A549 (cell line): Measurements from ENCODE around the gene SMIM29.

ENCODE experiments used
- CBX8 ChIP-seq: fragments of 200-600 bp; sonication (generic); IDR thresholded peaks from 2 replicates; pipeline ENCODE4 v1.6.1; 2016
- EP300 ChIP-seq, 2 experiments: fragments of >200 bp; sonication (Bioruptor Twin); formaldehyde crosslinking; IDR thresholded peaks; 2 replicates in 1 of 2; 3 replicates in 1 of 2; pipeline ENCODE4 v1.6.1; 2016 to 2017
- MAFK ChIP-seq: fragments of 450-650 bp; IDR thresholded peaks from 2 replicates; pipeline ENCODE4 v1.6.1; 2014; ENCODE audit not compliant: partially characterized antibody

DNA sequence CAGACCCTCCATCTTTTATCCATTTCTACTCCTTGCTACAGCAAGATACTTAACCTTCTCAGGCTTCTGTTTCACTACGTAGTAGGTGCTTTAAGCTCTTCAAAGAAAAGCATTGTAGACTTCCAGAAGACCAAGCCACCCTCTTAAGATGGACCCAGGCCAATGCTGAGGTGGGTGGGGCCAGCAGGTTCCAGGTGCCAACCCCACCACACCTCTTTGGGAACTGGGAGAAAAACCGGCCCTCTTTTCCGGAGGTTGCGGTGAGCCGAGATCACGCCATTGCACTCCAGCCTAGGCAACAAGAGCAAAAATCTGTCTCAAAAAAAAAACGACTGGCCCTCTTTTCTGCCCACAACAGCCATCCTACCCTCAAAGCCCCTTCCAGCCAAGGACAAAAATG is 22.7 kb downstream of the SMIM29 start:
- TF ChIP-seq MAFK (no peak), EP300 (IDR thresholded peaks at IDR 0.05) (no peak), CBX8 (no peak)
